Measurements from ENCODE around the gene GJB4.

Gene GJB4

GRCh38 chr1:34774957-34775356, 15.4 kb downstream of the GJB4 start:
- Histone ChIP-seq H3K4me3 (no peak overlapping the region), H3K27ac (peak overlapping the region in 1 of 21 experiments; percentile 54)

- Histone ChIP-seq H3K4me3 (no peak overlapping the region), H3K27ac (peak overlapping the region in 7 of 21 experiments; percentile 32 to 66 (median 49))
Measured at GRCh38 chr1:34776911-34777310, 17.4 kb downstream of the GJB4 start.

- H3K27ac ChIP-seq: peak overlapping the region in 4 of 21 experiments; percentile 6 to 66 (median 51)
- H3K4me3 ChIP-seq: no peak overlapping the region
Measured at GRCh38 chr1:34777519-34778321, 18.2 kb downstream of the GJB4 start.

GRCh38 chr1:34778381-34778780, 18.8 kb downstream of the GJB4 start:
- Histone ChIP-seq H3K4me3 (no peak overlapping the region), H3K27ac (peak overlapping the region in 1 of 21 experiments; percentile 6)

GRCh38 chr1:34779005-34779404, 19.5 kb downstream of the GJB4 start:
- peak overlapping the region in 2 of 21 experiments; percentile 27 to 99 for H3K27ac ChIP-seq
- H3K4me3 ChIP-seq: no peak overlapping the region

- Histone ChIP-seq H3K4me3 (no peak overlapping the region), H3K27ac (peak overlapping the region in 7 of 21 experiments; percentile 12 to 99 (median 42))
Measured at GRCh38 chr1:34779526-34779925, 20.0 kb downstream of the GJB4 start.

GRCh38 chr1:34779962-34780361, 20.4 kb downstream of the GJB4 start:
- Histone ChIP-seq H3K27ac (peak overlapping the region in 10 of 21 experiments; percentile 12 to 99 (median 44)), H3K4me3 (no peak overlapping the region)

- H3K4me3 ChIP-seq: peak overlapping the region in 4 of 7 experiments; percentile 31 to 77 (median 40)
- H3K27ac ChIP-seq: peak overlapping the region in 13 of 21 experiments; percentile 82 to 99 (median 95)
Measured at GRCh38 chr1:34780528-34780927, 21.0 kb downstream of the GJB4 start.

GRCh38 chr1:34781071-34781843, 21.7 kb downstream of the GJB4 start, which contains the start of gene GJB3:
Gene GJB3 (plus strand): TSS chr1:34781214. CDS start chr1:34784763, 3,549 bp downstream.
- peak within 1 kb of the TSS; percentile 31 to 77 (median 46) for H3K4me3 ChIP-seq
- H3K27ac ChIP-seq: peak within 1 kb of the TSS; percentile 82 to 99 (median 92)

- H3K4me3 ChIP-seq: peak overlapping the region; percentile 31 to 77 (median 46)
- peak overlapping the region; percentile 82 to 99 (median 92) for H3K27ac ChIP-seq
Measured at GRCh38 chr1:34781844-34782391, 22.4 kb downstream of the GJB4 start.

GRCh38 chr1:34784751-34785221, 25.2 kb downstream of the GJB4 start:
- peak overlapping the region in 1 of 21 experiments; percentile 73 for H3K27ac ChIP-seq

GRCh38 chr1:34785231-34785874, 25.8 kb downstream of the GJB4 start:
- Histone ChIP-seq H3K4me3 (no peak overlapping the region), H3K27ac (no peak overlapping the region)

More at GRCh38 chr1:34784751-34785221, 25.2 kb downstream of the GJB4 start:
- no peak overlapping the region for H3K4me3 ChIP-seq

- Histone ChIP-seq H3K27ac (no peak overlapping the region), H3K4me3 (no peak overlapping the region)
Measured at GRCh38 chr1:34785875-34786470, 26.4 kb downstream of the GJB4 start.

- H3K27ac ChIP-seq: peak overlapping the region in 1 of 21 experiments; percentile 0
- H3K4me3 ChIP-seq: no peak overlapping the region
Measured at GRCh38 chr1:34786521-34787325, 27.2 kb downstream of the GJB4 start.

- Histone ChIP-seq H3K27ac (peak overlapping the region in 1 of 21 experiments; percentile 0), H3K4me3 (no peak overlapping the region)
Measured at GRCh38 chr1:34787461-34788420, 28.2 kb downstream of the GJB4 start.

GRCh38 chr1:34790985-34791384, 31.4 kb downstream of the GJB4 start:
- H3K27ac ChIP-seq: no peak overlapping the region
- no peak overlapping the region for H3K4me3 ChIP-seq

- H3K27ac ChIP-seq: peak overlapping the region in 4 of 21 experiments; percentile 0 to 65 (median 36)
- peak overlapping the region in 2 of 7 experiments; percentile 25 to 38 for H3K4me3 ChIP-seq
Measured at GRCh38 chr1:34792424-34792823, 32.9 kb downstream of the GJB4 start.

Measured in skin epidermis (tissue), 12 donors.